ENCODE results near the gene CAMK2A. TPM values are rescaled to one million over a fixed set of nuclear protein-coding genes. Genes with fewer than 3 reads are reported as not detected.

The CAMK2A gene
- total and polyA plus RNA-seq, 4 donors, result 0.31 to 2.7 (median 1.0) TPM

GRCh38 chr5:150302301-150303069 is 12.9 kb upstream of the CAMK2A start, which contains the start of gene ARSI:
Gene ARSI, minus strand, starts transcription at chr5:150302905. Its CDS starts 532 bp downstream, at chr5:150302373.
- H3K27me3 ChIP-seq (ENCODE audit: control insufficient read depth in 3 of 3, insufficient read depth in 3 of 3, low read length in 2 of 3), result no peaks in the 10 kb centered on the region
- peak; percentile 97 to 99 (median 98) for DNase-seq
- H3K36me3 ChIP-seq (ENCODE audit: control insufficient read depth in 4 of 4, insufficient read depth in 4 of 4, low read length in 4 of 4), result peaks cover 0 to 5% (median 0%) of the 10 kb centered on the region in 4 donors
- peaks cover 0 to 70% (median 19%) of the 10 kb centered on the region in 5 donors for H3K4me1 ChIP-seq (ENCODE audit: control insufficient read depth in 5 of 5, insufficient read depth in 5 of 5, low read length in 5 of 5)
- ATAC-seq (ENCODE audit: insufficient read depth, low FRiP score), result no peak
- no peaks in the 10 kb centered on the region for H3K9me3 ChIP-seq (ENCODE audit: control insufficient read depth in 4 of 4, insufficient read depth in 3 of 4, low read length in 3 of 4)
- TF ChIP-seq CTCF (IDR thresholded peaks at IDR 0.05; ENCODE audit: control extremely low read depth, extremely low read depth), result no peak
- peak within 1 kb of the TSS in 1 of 2 donors; percentile 91 for H3K9ac ChIP-seq (ENCODE audit: insufficient read depth in 1 of 2, low read length in 2 of 2)
- no peak within 1 kb of the TSS for H3K4me3 ChIP-seq
- peak within 1 kb of the TSS in 1 of 2 donors; percentile 23 for H3K27ac ChIP-seq (ENCODE audit: low read depth in 1 of 2, low read length in 1 of 2)
- WGBS, 2 donors, result 2 to 3% methylated on average over 50 to 63 of the region's 63 CpGs

GRCh38 chr5:150301901-150302300 is 12.3 kb upstream of the CAMK2A start:
- Histone ChIP-seq H3K9ac (ENCODE audit: insufficient read depth in 1 of 2, low read length in 2 of 2) (peak overlapping the region in 1 of 2 donors; percentile 91), H3K9me3 (ENCODE audit: control insufficient read depth in 4 of 4, insufficient read depth in 3 of 4, low read length in 3 of 4) (no peaks in the 10 kb centered on the region), H3K36me3 (ENCODE audit: control insufficient read depth in 4 of 4, insufficient read depth in 4 of 4, low read length in 4 of 4) (peaks cover 0 to 7% (median 0%) of the 10 kb centered on the region in 4 donors), H3K27me3 (ENCODE audit: control insufficient read depth in 3 of 3, insufficient read depth in 3 of 3, low read length in 2 of 3) (no peaks in the 10 kb centered on the region), H3K4me3 (no peak overlapping the region), H3K4me1 (ENCODE audit: control insufficient read depth in 5 of 5, insufficient read depth in 5 of 5, low read length in 5 of 5) (peaks cover 0 to 64% (median 19%) of the 10 kb centered on the region in 5 donors), H3K27ac (ENCODE audit: low read depth in 1 of 2, low read length in 1 of 2) (no peak overlapping the region)
- no peak for ATAC-seq (ENCODE audit: insufficient read depth, low FRiP score)
- peak in 2 of 3 donors; percentile 41 to 61 for DNase-seq
- WGBS, 2 donors, result 20 to 24% methylated on average over 22 of the region's 22 CpGs
- TF ChIP-seq CTCF (IDR thresholded peaks at IDR 0.05; ENCODE audit: control extremely low read depth, extremely low read depth), result no peak

GRCh38 chr5:150301170-150301505 is 11.6 kb upstream of the CAMK2A start:
- ATAC-seq (ENCODE audit: insufficient read depth, low FRiP score), result no peak
- no peak overlapping the region for H3K4me3 ChIP-seq
- peak; percentile 66 to 92 (median 87) for DNase-seq
- no peak overlapping the region for H3K27ac ChIP-seq (ENCODE audit: low read depth in 1 of 2, low read length in 1 of 2)
- no peaks in the 10 kb centered on the region for H3K9me3 ChIP-seq (ENCODE audit: control insufficient read depth in 4 of 4, insufficient read depth in 3 of 4, low read length in 3 of 4)
- H3K4me1 ChIP-seq (ENCODE audit: control insufficient read depth in 5 of 5, insufficient read depth in 5 of 5, low read length in 5 of 5), result peaks cover 0 to 60% (median 15%) of the 10 kb centered on the region in 5 donors
- WGBS, 2 donors, result 58 to 80% methylated on average over 1 of the region's 1 CpG
- H3K9ac ChIP-seq (ENCODE audit: insufficient read depth in 1 of 2, low read length in 2 of 2), result peak overlapping the region in 1 of 2 donors; percentile 91
- no peaks in the 10 kb centered on the region for H3K27me3 ChIP-seq (ENCODE audit: control insufficient read depth in 3 of 3, insufficient read depth in 3 of 3, low read length in 2 of 3)
- peaks cover 0 to 11% (median 0%) of the 10 kb centered on the region in 4 donors for H3K36me3 ChIP-seq (ENCODE audit: control insufficient read depth in 4 of 4, insufficient read depth in 4 of 4, low read length in 4 of 4)
- TF ChIP-seq CTCF (IDR thresholded peaks at IDR 0.05; ENCODE audit: control extremely low read depth, extremely low read depth), result no peak
